OCI-LY3 (cell line): ENCODE results near the gene CASK.
A peak's percentile ranks its signal among the peaks of the same experiment; 100 is the strongest.

Source experiments
- CTCF ChIP-seq: fragments of 200-600, 300-600 bp; sonication (generic); IDR thresholded peaks from 2 replicates; pipeline ENCODE4 v1.5.1; 2014; ENCODE audit warnings: antibody characterized with exemption, low read length, low read depth
- EZH2phosphoT487 ChIP-seq: fragments of 200-600 bp; shearing (Covaris generic); IDR thresholded peaks from 2 replicates; pipeline ENCODE4 v1.6.1; 2018; ENCODE audit warnings: antibody characterized with exemption, mixed run types, low read depth

GRCh38 chrX:41558531-41558930 lies 364.8 kb downstream of the CASK start:
- peak; percentile 55 for TF ChIP-seq CTCF
- no peak for TF ChIP-seq EZH2phosphoT487
